Activated T-helper 9 cell treated with anti-CD3 and anti-CD28 coated beads, Interleukin-2, amount 50 U/mL, for 16 hours (primary cell): ENCODE data around the gene CHST12.
"Not testable (repeated sequence)": the region's sequence is repeated elsewhere in the genome, so short reads cannot be mapped to it uniquely, and the experiment has no call there.

ENCODE experiments used
- DNase-seq: peaks from one replicate; pipeline ENCODE4 v3.0.0-alpha.2; 2020; ENCODE audit warnings: low read depth

CHST12 gene

DNA sequence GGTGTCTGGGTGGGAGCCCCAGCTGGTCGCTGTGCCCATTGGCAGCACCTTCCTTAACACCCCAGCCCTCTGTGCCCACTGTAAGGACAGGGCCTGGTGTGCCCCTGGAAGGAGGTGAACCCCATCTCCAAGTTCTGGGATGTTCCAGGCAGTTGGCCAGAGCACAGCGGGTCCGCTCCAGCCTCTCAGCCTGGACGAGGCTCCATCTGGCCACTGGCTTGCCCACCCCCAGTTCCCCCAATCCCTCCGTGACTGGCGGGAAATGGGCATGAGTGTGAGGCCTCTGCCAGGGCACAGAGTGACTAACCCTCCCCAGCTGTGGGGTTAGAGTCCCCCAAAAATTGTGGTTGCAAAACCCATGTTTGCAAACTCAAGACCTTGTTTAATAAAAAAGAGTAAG, 57.2 kb downstream of the CHST12 start:
- DNase-seq = no peak

DNA sequence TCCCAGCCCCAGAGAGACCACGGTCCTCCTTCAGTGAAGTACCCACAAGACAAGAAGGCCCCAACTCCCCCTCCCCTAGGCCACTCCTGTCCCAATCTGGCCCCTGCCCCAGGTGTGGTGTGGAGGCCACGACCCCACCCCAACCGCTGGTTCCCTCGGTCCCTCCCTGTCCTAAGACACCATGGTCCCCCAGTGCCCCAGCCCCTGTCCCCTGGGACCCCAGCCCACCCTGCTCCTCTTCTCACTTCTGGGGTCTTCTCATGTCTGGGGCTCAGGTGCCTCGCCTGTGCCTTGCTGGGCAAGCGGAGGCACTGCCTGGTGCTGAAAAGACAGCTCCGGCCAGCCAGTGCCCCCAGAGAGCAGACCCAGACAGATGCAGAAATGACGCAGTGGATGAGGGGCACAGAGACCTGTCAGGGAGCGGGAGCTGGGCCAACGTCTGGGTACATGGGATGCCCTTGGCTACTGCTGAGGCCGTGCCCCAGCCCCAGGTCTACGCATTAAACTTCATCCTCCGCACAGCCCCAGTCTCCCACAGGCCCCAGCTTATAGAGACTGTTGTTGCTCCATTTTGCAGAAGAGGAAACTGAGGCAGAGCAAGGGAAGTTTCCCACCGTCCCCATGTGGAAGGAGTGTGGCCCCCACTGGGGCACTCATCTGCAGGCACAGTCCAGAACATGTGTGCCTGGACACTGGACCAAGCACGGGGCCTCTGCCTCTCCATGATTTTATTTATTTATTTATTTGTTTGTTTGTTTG, 58.0 kb downstream of the CHST12 start:
- DNase-seq = no peak

DNA sequence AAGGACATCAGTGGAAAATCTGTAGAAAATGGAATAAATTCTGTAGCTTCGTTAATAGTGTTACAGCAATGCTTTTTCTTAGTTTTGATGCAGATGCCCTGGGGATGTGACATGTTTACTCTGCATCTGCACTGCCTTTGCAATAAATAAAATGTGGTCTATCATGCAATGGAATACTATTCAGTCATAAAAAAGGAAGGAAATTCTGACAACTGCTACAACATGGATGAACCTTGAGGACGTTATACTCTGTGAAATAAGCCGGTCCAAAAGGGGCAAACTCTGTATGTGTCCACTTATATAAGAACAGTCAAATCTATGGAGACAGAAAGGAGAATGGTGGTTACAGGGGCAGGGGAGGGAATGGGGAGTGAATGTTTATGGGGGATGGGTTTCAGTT, 59.3 kb downstream of the CHST12 start:
- no peak for DNase-seq

GRCh38 chr7:2465928-2466327, 62.5 kb downstream of the CHST12 start:
- no peak for DNase-seq

DNA sequence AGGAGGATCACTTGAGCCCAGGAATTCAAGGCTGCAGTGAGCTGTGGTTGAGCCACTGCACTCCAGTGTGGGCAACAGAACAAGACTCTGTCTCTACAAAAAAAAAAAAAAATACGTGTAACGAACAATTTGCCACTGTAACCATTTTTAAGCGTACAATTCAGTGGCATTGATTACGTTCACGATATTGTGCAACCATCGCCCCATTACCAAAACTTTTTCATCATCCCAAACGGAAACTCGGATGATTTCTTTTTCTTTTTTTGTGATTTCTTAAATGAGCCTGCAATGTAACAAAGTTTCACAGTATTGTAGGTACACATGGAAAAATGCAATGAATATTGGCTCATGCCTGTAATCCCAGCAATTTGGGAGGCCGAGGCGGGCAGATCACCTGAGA, 63.3 kb downstream of the CHST12 start:
- no peak for DNase-seq

- no peak for DNase-seq
Observed at GRCh38 chr7:2468227-2468626, 64.8 kb downstream of the CHST12 start.

DNA sequence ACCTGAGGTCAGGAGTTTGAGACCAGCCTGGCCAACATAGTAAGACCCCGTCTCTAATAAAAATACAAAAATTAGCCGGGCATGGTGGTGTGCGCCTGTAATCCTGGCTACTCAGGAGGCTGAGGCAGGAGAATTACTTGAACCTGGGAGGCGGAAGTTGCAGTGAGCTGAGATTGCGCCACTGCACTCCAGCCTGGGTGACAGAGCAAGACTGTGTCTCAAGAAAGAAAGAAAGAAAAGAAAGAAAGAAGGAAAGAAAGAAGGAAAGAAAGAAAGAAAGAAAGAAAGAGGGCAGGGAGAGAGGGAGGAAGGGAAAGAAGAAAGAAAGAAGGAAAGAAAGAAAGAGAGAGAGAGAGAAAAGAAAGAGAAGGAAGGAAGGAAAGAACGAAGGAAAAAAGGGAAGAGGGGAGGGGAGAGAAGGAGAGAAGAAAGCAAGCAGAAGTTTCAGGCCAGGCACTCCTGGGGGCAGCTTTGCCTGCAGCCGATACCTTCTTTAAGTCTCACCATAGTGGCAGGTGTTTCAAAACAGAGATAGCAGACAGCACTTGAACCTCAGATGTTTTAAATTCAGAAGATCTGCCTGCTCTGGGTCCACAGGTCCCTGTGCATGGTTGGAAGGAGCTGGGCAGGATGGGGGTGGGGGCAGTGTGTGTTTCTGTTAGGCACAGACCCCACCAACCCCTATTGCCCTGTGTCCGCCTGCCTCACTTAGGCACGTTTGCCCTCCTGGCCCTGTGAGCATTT, 66.2 kb downstream of the CHST12 start:
- DNase-seq = not testable (repeated sequence)

GRCh38 chr7:2470204-2471021, 67.0 kb downstream of the CHST12 start:
- no peak for DNase-seq

GRCh38 chr7:2471022-2471329, 67.6 kb downstream of the CHST12 start:
- DNase-seq = no peak

DNA sequence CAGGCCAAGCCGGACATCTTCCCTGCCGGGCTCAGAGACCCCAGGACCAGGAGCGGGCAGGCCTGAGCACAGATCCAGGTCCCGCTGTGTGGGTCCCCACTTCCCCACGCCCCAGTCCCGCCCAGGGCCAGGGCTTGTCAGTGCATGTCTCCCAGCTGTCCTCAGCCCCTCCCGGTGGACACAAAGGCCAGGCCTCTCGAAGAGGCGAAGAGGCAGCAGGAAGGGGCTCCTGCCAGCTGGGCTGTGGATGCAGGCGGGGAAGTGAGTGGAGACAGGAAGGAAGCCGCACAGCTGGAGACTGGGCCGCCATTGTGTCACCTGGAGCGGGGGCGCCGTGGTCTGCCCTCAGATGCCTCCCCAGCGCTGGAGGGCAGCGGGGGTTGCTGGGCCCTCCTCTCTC, 68.0 kb downstream of the CHST12 start:
- no peak for DNase-seq

DNA sequence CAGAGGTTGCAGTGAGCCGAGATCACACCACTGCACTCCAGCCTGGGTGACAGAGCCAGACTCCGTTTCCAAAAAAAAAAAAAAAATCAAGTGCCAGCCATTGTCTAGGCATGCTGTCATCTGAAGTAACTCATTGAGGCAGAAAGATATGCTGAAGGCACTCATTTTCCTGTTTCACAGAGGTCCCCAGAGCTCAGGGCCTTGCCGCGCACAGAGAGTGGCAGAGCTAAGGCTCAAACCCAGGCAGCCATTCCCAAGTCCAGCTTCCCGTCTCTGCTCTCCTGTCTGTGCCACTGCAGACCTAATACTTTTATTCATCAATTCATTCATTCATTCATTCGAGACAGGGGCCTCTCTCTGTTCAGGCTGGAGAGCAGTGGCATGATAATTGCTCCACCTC, 69.3 kb downstream of the CHST12 start:
- no peak for DNase-seq

GRCh38 chr7:2473496-2474180, 70.2 kb downstream of the CHST12 start:
- DNase-seq = no peak

DNA sequence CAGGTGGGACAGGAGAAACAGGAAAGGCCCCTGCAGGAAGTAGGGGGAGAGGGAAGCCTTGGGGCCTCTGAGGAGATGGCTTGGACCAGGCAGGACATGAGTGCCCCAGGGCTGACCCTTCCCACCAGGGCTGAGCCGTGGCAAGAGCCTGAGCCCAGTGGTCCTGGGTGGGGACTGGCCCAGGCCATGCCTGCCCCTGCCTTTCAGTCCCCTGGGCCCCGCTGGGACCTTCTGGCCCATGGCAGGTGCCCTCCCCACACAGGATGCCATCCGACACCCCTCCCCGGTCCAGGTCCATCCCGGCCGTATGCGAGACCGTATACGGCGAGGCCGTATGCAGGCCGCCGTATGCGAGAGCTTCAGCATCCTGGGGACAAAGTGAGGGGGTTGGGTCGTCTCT, 70.8 kb downstream of the CHST12 start:
- DNase-seq = no peak

DNA sequence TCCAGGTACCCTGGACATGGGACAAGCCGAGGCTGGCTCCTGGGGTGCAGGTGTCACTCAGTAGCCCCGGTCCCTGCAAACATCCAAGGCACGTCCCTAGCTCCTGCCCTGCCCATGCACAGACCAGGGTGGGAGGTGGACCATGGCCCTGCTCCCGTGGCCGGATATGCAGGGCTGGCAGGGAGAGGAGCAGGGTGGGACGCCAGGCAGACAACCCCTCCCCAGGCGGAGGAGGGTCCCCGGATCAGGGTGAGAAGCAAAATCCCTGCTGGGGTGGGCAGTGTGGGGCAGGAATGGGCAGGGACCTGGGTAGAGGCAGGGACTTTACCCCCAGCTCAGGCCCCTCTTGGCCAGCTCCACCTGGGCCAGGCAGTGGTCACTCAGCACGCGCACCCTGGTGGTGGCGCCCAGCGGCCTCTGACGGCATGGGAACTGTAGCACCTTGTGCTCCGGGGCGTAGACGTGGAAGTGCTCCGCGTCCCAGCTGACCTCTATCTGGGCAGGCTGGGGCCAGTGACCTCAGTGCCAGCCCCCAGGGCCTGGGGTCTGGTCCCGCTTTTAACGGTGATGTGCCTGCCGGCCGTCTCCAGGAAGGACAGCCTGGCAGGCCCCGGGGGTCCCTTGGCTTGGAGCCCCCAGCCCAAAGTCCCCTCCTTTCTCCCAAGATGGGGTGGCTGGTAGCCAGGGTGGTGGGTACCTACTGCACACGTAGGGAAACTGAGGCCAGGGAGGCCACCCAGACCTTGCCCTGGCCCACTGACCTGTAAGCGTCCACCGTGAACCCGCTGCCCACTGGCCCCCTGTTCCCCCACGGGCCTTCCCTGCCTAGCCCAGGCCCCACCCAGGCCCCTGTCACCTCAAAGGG, 71.6 kb downstream of the CHST12 start:
- no peak for DNase-seq

GRCh38 chr7:2475678-2476015, 72.2 kb downstream of the CHST12 start:
- no peak for DNase-seq

DNA sequence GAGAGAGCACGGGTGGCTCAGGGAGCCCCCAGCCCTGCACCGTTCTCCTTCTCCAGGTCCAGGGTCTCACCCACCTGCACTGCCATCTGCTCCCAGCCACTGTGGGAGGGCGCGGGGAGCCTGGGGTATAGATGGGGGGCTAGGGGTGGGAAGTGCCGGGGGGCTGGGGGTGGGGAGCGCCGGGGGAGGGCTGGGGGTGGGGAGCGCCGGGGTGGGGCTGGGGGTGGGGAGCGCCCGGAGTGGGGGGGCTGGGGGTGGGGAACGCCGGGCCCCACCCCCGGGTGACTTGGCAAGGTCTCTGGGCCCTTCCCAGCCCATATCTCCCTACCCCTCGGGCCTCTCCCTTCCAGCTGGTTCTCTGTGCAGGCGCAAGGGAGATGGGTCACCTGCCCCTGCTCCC, 72.9 kb downstream of the CHST12 start, which contains the start of gene GRIFIN:
TSS of gene GRIFIN (minus strand) at position 101 of the 400 bp plus-strand sequence. CDS start at position 86, 15 bp downstream.
- no peak for DNase-seq

DNA sequence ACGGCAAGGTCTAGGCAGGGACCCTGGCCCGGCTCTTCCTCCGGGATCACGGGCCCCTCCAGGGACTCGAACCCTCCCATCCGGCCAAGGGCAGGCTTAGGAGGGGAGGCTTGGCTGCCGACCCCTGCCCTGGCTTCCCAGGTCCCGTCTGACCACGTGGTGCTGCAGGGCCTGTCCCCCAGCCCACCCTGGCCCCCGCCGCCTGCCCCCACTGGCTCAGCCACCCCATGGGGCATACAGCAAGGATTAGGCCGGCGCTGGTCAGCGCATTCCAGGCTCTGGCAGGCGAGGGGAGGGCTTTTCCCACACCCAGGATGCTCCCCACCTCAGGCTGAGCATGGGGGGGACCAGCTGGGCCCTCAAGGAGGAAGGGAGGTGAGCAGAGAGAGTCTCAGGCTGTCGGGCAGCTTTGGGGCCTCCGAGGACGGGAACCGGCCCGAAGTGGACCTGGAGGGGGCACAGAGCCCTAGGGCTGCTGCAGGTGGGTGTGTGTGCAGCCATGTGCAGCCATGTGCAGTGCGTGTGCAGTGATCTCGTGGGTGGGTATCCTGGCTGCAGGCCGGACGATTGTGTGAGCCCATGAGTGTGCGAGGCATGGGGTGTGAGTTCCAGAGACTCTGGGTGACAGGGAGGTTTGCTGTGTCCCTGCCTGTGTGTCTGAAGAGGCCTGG, 73.5 kb downstream of the CHST12 start:
- DNase-seq = no peak

DNA sequence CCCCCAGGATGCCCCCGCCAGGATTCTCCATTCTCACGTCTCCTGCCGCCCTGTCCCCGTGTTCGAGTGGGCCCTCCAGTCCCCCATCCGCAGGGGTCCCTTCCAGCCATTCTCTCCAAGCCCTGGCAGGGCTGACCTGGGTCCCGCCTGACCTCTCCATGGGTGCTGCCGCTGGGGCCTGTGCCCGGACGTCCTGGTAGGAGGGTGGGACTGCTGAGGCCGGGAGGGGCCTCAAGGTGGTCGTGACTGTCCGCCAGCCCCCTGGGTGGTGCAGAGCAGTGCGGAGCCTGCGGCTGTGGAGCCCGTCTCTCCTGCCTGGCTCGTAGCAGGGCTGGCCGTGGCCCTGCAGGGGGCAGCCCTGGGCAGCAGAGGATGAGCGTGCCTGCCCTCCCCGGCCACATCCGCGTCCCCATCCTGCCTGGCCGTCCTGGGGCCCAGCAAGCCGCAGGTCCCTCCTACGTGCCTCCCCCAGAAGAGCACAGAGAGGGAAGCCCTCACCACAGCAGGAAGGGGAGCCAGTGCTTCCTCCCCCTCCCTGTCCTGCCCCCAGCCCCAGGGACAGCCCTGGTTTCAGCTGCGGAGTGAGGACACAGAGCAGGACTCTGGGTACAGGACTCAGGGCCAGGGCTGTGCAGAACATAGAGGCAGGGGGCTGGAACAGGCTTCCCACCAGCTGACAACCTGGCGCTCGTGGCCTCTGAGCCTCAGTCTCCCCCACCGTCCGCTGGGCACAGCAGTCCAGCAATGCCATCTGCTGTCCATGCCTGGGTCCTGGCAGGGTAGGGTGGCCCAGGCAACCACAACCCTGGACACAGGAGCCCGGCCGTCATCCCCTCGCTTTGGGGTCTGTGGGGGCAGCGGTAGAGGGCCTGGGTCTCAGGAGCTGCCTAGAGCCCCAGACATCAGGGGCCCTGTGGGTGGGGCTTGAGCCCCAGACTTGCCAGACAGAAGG, 74.3 kb downstream of the CHST12 start:
- peak; percentile 38 for DNase-seq

- no peak for DNase-seq
Observed at GRCh38 chr7:2478399-2478785, 75.0 kb downstream of the CHST12 start.

- DNase-seq = no peak
Observed at GRCh38 chr7:2478800-2479199, 75.4 kb downstream of the CHST12 start.
